Tibial artery (tissue), 4 donors: ENCODE results near the gene CD226.

Experiments
- DNase-seq, 2 donors: peaks; one replicate each; pipeline ENCODE4 v3.0.0-alpha.2; 2019
- H3K27ac ChIP-seq, 2 donors: fragments of 200-600 bp; sonication (generic) in 1 of 2; 1 replicate in 1 of 2; 2 replicates in 1 of 2; pipeline ENCODE4 v1.5.1; 2018 to 2019; ENCODE audit warnings: mild to moderate bottlenecking in 1 of 2
- H3K27me3 ChIP-seq, 2 donors: fragments of 200-600 bp; sonication (generic) in 1 of 2; one replicate each; pipeline versions ENCODE4 v1.5.1 to v1.6.0; 2016 to 2019
- H3K36me3 ChIP-seq, 3 donors: fragments of 200-600 bp; sonication (generic) in 2 of 3; one replicate each; pipeline ENCODE4 v1.5.1; 2016 to 2019; ENCODE audit warnings: mild to moderate bottlenecking in 2 of 3
- H3K4me1 ChIP-seq, 4 donors: fragments of 200-600 bp; sonication (generic) in 2 of 4; 1 replicate in 3 of 4; 2 replicates in 1 of 4; pipeline ENCODE4 v1.5.1; 2016 to 2019
- H3K4me3 ChIP-seq, 2 donors: fragments of 200-600 bp; sonication (generic) in 1 of 2; 1 replicate in 1 of 2; 2 replicates in 1 of 2; pipeline ENCODE4 v1.5.1; 2018 to 2019; ENCODE audit warnings: mild to moderate bottlenecking in 2 of 2
- H3K9me3 ChIP-seq, 3 donors: fragments of 200-600 bp; sonication (generic) in 1 of 3; one replicate each; pipeline ENCODE4 v1.5.1; 2016 to 2019
- CTCF ChIP-seq, 2 experiments: fragments of 200-600 bp in 1 of 2; fragments of 450-650 bp in 1 of 2; IDR thresholded peaks; one replicate each; pipeline ENCODE4 v1.5.1; 2017 to 2019; ENCODE audit warnings: antibody characterized with exemption in 2 of 2, mild to moderate bottlenecking in 1 of 2, moderate library complexity in 1 of 2
- intact Hi-C: fragments of 100-400 bp; cut with DNase I; formaldehyde crosslinking; loops from one replicate; pipeline ENCODE4 v1.15.0; 2023; ENCODE audit warnings: low total_unique reads

Gene CD226

GRCh38 chr18:69858897-69859296, 88.8 kb downstream of the CD226 start:
- no peak for TF ChIP-seq CTCF (IDR thresholded peaks at IDR 0.05)
- intact Hi-C loops, result no loop called here
- no peak for DNase-seq

GRCh38 chr18:69854455-69854854, 93.2 kb downstream of the CD226 start:
- Histone ChIP-seq H3K4me3 (no peak overlapping the region), H3K36me3 (no peaks in the 10 kb centered on the region), H3K27me3 (no peaks in the 10 kb centered on the region), H3K27ac (no peak overlapping the region), H3K9me3 (no peaks in the 10 kb centered on the region), H3K4me1 (no peaks in the 10 kb centered on the region)
- no peak for TF ChIP-seq CTCF (IDR thresholded peaks at IDR 0.05)
- intact Hi-C loops, result no loop called here
- no peak for DNase-seq

More at GRCh38 chr18:69858897-69859296, 88.8 kb downstream of the CD226 start:
- Histone ChIP-seq H3K27ac (no peak overlapping the region), H3K36me3 (no peaks in the 10 kb centered on the region), H3K9me3 (no peaks in the 10 kb centered on the region), H3K4me3 (no peak overlapping the region), H3K4me1 (no peaks in the 10 kb centered on the region), H3K27me3 (no peaks in the 10 kb centered on the region)

GRCh38 chr18:69853051-69853450, 94.6 kb downstream of the CD226 start:
- H3K27me3 ChIP-seq, result no peaks in the 10 kb centered on the region
- no peaks in the 10 kb centered on the region for H3K36me3 ChIP-seq
- intact Hi-C loops, result no loop called here
- no peak for TF ChIP-seq CTCF (IDR thresholded peaks at IDR 0.05)
- DNase-seq, result no peak
- H3K27ac ChIP-seq, result no peak overlapping the region
- H3K9me3 ChIP-seq, result no peaks in the 10 kb centered on the region
- no peaks in the 10 kb centered on the region for H3K4me1 ChIP-seq
- H3K4me3 ChIP-seq, result no peak overlapping the region

GRCh38 chr18:69845593-69846506, 101.8 kb downstream of the CD226 start:
- no peak for TF ChIP-seq CTCF (IDR thresholded peaks at IDR 0.05)
- Histone ChIP-seq H3K27me3 (no peaks in the 10 kb centered on the region), H3K4me3 (no peak overlapping the region), H3K36me3 (no peaks in the 10 kb centered on the region), H3K9me3 (no peaks in the 10 kb centered on the region), H3K27ac (no peak overlapping the region), H3K4me1 (peaks cover 0 to 6% (median 0%) of the 10 kb centered on the region in 4 donors)
- intact Hi-C loops, result no loop called here
- DNase-seq, result no peak

- H3K27me3 ChIP-seq, result no peaks in the 10 kb centered on the region
- no peaks in the 10 kb centered on the region for H3K36me3 ChIP-seq
- no peaks in the 10 kb centered on the region for H3K9me3 ChIP-seq
- intact Hi-C loops, result no loop called here
- H3K4me1 ChIP-seq, result peaks cover 0 to 6% (median 0%) of the 10 kb centered on the region in 4 donors
- TF ChIP-seq CTCF (IDR thresholded peaks at IDR 0.05), result no peak
- no peak overlapping the region for H3K27ac ChIP-seq
- H3K4me3 ChIP-seq, result no peak overlapping the region
- DNase-seq, result no peak
These were observed 103.0 kb downstream of the CD226 start for GRCh38 chr18:69844656-69845055.
